Measurements from ENCODE around the gene KLHL12.

GRCh38 chr1:202852163-202852904, 74.7 kb downstream of the KLHL12 start:
- TF ChIP-seq CTCF (IDR thresholded peaks at IDR 0.05) (no peak), POLR2A (IDR thresholded peaks at IDR 0.05) (no peak)
